Muscle layer of colon (tissue), 2 donors: ENCODE data around the gene ZNF292.

Experiments
- H3K27ac ChIP-seq: one replicate; pipeline ENCODE4 v1.7.0; 2013; ENCODE audit warnings: low read depth, mild to moderate bottlenecking, low read length, moderate library complexity
- H3K27me3 ChIP-seq, 2 donors: one replicate each; pipeline ENCODE4 v1.7.0; 2013; ENCODE audit warnings: low read length in 2 of 2, mild to moderate bottlenecking in 2 of 2; ENCODE audit not compliant: insufficient read depth in 2 of 2, control insufficient read depth in 1 of 2
- H3K36me3 ChIP-seq: one replicate; pipeline ENCODE4 v1.7.0; 2013; ENCODE audit warnings: mild to moderate bottlenecking, low read length; ENCODE audit not compliant: insufficient read depth
- H3K4me1 ChIP-seq: one replicate; pipeline ENCODE4 v1.7.0; 2013; ENCODE audit warnings: mild to moderate bottlenecking, low read length; ENCODE audit not compliant: insufficient read depth
- H3K4me3 ChIP-seq, 2 donors: one replicate each; pipeline ENCODE4 v1.7.0; 2013; ENCODE audit warnings: low read length in 2 of 2, low read depth in 1 of 2, mild to moderate bottlenecking in 1 of 2, moderate library complexity in 1 of 2
- H3K9ac ChIP-seq: one replicate; pipeline ENCODE4 v1.7.0; 2013; ENCODE audit warnings: low read length
- H3K9me3 ChIP-seq: one replicate; pipeline ENCODE4 v1.7.0; 2013; ENCODE audit warnings: mild to moderate bottlenecking, low read length
- donor health status: abdominal sarcoma.
- donor health status: Adenocarcinoma of cecum.

Gene ZNF292

GRCh38 chr6:87164004-87164403 lies 8.6 kb downstream of the ZNF292 start:
- Histone ChIP-seq H3K4me3 (no peak overlapping the region), H3K9ac (no peak overlapping the region), H3K36me3 (no peaks in the 10 kb centered on the region), H3K27me3 (no peaks in the 10 kb centered on the region), H3K27ac (no peak overlapping the region), H3K4me1 (peaks cover 15% of the 10 kb centered on the region), H3K9me3 (no peaks in the 10 kb centered on the region)

DNA sequence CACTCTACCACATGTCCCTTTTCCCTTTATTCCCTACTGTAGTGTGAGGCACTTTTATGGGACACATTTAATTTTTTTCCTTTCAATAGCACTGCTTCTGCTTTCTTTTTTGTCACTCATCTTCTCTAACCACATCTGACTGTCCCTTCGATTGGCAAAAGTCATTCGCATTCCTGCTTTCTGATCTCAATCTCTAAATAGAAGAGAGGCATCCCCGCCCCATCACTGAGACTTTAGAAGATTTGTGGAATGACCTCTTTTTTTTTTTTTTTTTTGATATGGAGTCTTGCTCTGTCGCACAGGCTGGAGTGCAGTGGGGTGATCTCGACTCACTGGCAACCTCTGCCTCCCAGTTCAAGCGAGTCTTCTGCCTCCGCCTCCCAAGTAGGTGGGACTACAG lies 9.1 kb downstream of the ZNF292 start:
- Histone ChIP-seq H3K27me3 (no peaks in the 10 kb centered on the region), H3K4me3 (no peak overlapping the region), H3K27ac (no peak overlapping the region), H3K36me3 (no peaks in the 10 kb centered on the region), H3K9me3 (no peaks in the 10 kb centered on the region), H3K9ac (no peak overlapping the region), H3K4me1 (peaks cover 15% of the 10 kb centered on the region)

DNA sequence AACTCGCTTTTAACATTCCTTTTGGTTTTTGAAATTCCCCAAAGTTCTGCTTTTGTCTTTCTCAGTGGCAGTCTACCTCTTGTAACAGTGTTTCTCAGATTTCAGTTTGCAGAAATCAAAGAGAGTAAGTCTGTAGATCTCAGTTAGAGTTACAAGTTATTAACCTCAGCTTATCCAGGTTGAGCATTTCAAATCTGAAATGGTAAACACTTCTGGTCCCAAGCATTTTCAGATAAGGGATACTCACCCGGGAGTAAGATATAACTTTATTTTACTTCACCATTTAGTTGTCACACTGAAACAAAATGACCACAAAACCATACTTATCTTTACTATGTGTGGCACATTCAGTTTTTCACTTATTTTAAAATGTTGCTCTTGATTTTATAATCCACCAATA lies 9.8 kb downstream of the ZNF292 start:
- Histone ChIP-seq H3K27ac (no peak overlapping the region), H3K9ac (no peak overlapping the region), H3K4me1 (peaks cover 16% of the 10 kb centered on the region), H3K4me3 (no peak overlapping the region), H3K9me3 (no peaks in the 10 kb centered on the region), H3K36me3 (no peaks in the 10 kb centered on the region), H3K27me3 (no peaks in the 10 kb centered on the region)

- Histone ChIP-seq H3K9ac (no peak overlapping the region), H3K27ac (no peak overlapping the region), H3K4me1 (peaks cover 16% of the 10 kb centered on the region), H3K4me3 (no peak overlapping the region), H3K9me3 (no peaks in the 10 kb centered on the region), H3K27me3 (no peaks in the 10 kb centered on the region), H3K36me3 (no peaks in the 10 kb centered on the region)
These were observed 16.7 kb downstream of the ZNF292 start for GRCh38 chr6:87171938-87172633.

- Histone ChIP-seq H3K27ac (no peak overlapping the region), H3K9me3 (no peaks in the 10 kb centered on the region), H3K27me3 (no peaks in the 10 kb centered on the region), H3K36me3 (no peaks in the 10 kb centered on the region), H3K4me3 (no peak overlapping the region), H3K9ac (no peak overlapping the region), H3K4me1 (peaks cover 16% of the 10 kb centered on the region)
These were observed 18.8 kb downstream of the ZNF292 start for GRCh38 chr6:87174078-87174579.

- no peak overlapping the region for H3K4me3 ChIP-seq
- H3K9ac ChIP-seq, result no peak overlapping the region
- no peaks in the 10 kb centered on the region for H3K9me3 ChIP-seq
- H3K27ac ChIP-seq, result no peak overlapping the region
- H3K27me3 ChIP-seq, result no peaks in the 10 kb centered on the region
- H3K36me3 ChIP-seq, result no peaks in the 10 kb centered on the region
- peaks cover 9% of the 10 kb centered on the region for H3K4me1 ChIP-seq
These were observed 21.1 kb downstream of the ZNF292 start for GRCh38 chr6:87176493-87176892.

DNA sequence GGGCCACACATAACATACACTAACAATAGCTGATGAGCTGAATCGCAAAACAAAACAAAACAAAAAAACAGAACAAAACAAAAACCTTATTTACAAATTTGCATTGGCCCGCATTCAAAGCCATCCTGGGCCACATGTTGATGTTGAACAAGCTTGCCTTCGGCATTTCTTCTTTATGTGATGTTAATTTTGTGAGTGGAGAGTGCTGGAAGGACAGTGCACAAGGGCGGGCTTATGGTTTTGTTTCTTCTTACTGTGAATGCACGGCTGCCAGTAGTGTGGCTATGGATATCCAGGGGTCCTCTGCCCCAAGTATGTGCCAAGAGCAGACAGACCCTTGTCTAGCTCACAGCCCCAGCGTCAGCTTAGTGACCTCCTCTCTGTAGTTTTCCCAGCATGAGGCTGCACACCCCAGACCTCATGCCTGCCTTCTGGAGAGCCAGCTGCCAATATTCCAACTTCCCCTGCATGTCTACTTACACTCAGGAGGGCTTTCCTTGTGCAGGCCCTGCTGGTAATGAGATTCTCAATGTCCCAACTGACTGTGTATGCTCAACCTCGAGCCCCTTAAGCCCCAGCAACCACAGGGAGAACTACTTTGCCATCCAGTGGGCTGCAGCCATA lies 24.9 kb downstream of the ZNF292 start:
- Histone ChIP-seq H3K9me3 (no peaks in the 10 kb centered on the region), H3K36me3 (no peaks in the 10 kb centered on the region), H3K4me1 (no peaks in the 10 kb centered on the region), H3K9ac (no peak overlapping the region), H3K27me3 (no peaks in the 10 kb centered on the region), H3K27ac (no peak overlapping the region), H3K4me3 (no peak overlapping the region)

GRCh38 chr6:87181903-87182302 lies 26.5 kb downstream of the ZNF292 start:
- H3K27ac ChIP-seq, result no peak overlapping the region
- no peaks in the 10 kb centered on the region for H3K27me3 ChIP-seq
- H3K36me3 ChIP-seq, result no peaks in the 10 kb centered on the region
- no peaks in the 10 kb centered on the region for H3K9me3 ChIP-seq
- H3K9ac ChIP-seq, result no peak overlapping the region
- no peak overlapping the region for H3K4me3 ChIP-seq
- H3K4me1 ChIP-seq, result no peaks in the 10 kb centered on the region

DNA sequence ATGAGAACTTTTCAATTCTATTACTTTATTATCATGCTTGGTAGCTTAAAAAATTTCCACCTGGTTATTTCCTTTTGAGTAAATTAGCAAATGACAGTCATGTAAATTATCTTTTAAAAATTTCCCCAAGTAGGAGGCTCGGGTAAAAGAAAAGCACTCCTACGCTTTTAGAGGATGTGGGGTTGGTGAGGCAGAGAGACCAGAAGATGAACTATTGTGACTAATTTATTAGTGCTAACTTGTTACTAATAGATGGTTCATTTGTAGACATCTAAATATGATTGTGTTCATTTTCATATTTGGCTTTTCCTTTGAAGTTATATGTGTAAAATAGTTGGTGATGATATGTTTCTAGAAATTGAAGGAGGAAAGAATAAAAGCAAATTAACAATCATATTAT lies 27.0 kb downstream of the ZNF292 start:
- H3K4me3 ChIP-seq, result no peak overlapping the region
- H3K36me3 ChIP-seq, result no peaks in the 10 kb centered on the region
- no peaks in the 10 kb centered on the region for H3K4me1 ChIP-seq
- H3K9ac ChIP-seq, result no peak overlapping the region
- no peaks in the 10 kb centered on the region for H3K27me3 ChIP-seq
- no peaks in the 10 kb centered on the region for H3K9me3 ChIP-seq
- H3K27ac ChIP-seq, result no peak overlapping the region

DNA sequence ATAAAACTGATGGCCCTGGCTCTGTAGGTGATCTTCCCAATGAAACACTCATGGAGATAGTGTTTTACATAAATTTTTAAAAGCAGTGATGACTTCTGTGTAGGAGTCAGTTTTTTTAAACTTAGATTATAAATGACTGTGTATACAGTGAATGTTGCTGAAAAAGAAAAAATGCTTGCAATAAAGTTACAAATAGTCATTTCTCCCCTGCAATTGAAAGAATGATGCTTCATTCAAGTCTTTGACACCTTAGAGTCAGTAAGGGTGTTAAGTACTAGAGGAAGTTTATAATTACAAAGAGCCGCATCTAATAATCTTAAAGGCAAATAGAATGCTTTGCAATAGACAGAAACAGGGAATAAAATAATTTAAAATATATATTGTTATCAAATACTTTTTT lies 27.6 kb downstream of the ZNF292 start:
- Histone ChIP-seq H3K9ac (no peak overlapping the region), H3K27me3 (no peaks in the 10 kb centered on the region), H3K4me3 (no peak overlapping the region), H3K36me3 (no peaks in the 10 kb centered on the region), H3K9me3 (no peaks in the 10 kb centered on the region), H3K27ac (no peak overlapping the region), H3K4me1 (peaks cover 4% of the 10 kb centered on the region)

DNA sequence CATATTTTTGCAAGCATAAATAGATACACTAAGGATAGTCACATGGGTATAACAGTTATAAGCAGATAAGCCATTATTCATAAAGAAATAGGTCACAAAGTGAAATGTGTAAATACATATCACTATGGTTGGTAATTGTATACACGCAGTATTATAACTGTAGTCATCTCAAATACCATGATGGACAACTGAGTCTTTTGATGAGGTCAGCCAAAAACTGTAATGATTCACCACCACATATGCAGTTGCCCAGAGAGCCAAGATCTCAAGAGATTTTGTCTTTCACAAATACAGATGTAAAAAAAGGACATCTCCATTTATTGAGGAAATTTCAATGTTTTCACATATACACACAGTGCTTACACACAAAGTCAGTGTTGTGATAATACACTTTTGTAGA lies 28.3 kb downstream of the ZNF292 start:
- Histone ChIP-seq H3K27me3 (no peaks in the 10 kb centered on the region), H3K4me1 (peaks cover 8% of the 10 kb centered on the region), H3K9ac (no peak overlapping the region), H3K4me3 (no peak overlapping the region), H3K36me3 (no peaks in the 10 kb centered on the region), H3K9me3 (no peaks in the 10 kb centered on the region), H3K27ac (no peak overlapping the region)

- H3K36me3 ChIP-seq, result no peaks in the 10 kb centered on the region
- no peak overlapping the region for H3K4me3 ChIP-seq
- H3K9me3 ChIP-seq, result no peaks in the 10 kb centered on the region
- peaks cover 8% of the 10 kb centered on the region for H3K4me1 ChIP-seq
- no peak overlapping the region for H3K9ac ChIP-seq
- H3K27me3 ChIP-seq, result no peaks in the 10 kb centered on the region
- no peak overlapping the region for H3K27ac ChIP-seq
These were observed 29.4 kb downstream of the ZNF292 start for GRCh38 chr6:87184762-87185250.
